GM21360 (cell line): ENCODE results near the gene SPRY4.
"Not testable (repeated sequence)": the region's sequence is repeated elsewhere in the genome, so short reads cannot be mapped to it uniquely, and the experiment has no call there.

Source experiments
- ATAC-seq: cut with Tn5 transposase; IDR thresholded peaks from one replicate; pipeline ENCODE4 v1.9.1; 2021; ENCODE audit warnings: mild to moderate bottlenecking, moderate library complexity; ENCODE audit not compliant: unreplicated experiment

The SPRY4 gene

GRCh38 chr5:142295960-142296860 is 28.6 kb downstream of the SPRY4 start:
- no peak for ATAC-seq

- no peak for ATAC-seq
Observed at GRCh38 chr5:142295084-142295758, 29.6 kb downstream of the SPRY4 start.

- ATAC-seq: no peak
Observed at GRCh38 chr5:142293486-142293885, 31.3 kb downstream of the SPRY4 start.

GRCh38 chr5:142292808-142293207 is 32.0 kb downstream of the SPRY4 start:
- no peak for ATAC-seq

GRCh38 chr5:142292249-142292648 is 32.6 kb downstream of the SPRY4 start:
- ATAC-seq: no peak

- no peak for ATAC-seq
Observed at GRCh38 chr5:142290577-142291299, 34.1 kb downstream of the SPRY4 start.

- ATAC-seq: no peak
Observed at GRCh38 chr5:142289708-142290576, 34.9 kb downstream of the SPRY4 start.

- ATAC-seq: no peak
Observed at GRCh38 chr5:142287973-142288313, 36.9 kb downstream of the SPRY4 start.

GRCh38 chr5:142287096-142287972 is 37.5 kb downstream of the SPRY4 start:
- ATAC-seq: no peak

GRCh38 chr5:142286111-142286510 is 38.7 kb downstream of the SPRY4 start:
- no peak for ATAC-seq

- ATAC-seq: no peak
Observed at GRCh38 chr5:142283304-142283703, 41.5 kb downstream of the SPRY4 start.

GRCh38 chr5:142281966-142282365 is 42.9 kb downstream of the SPRY4 start:
- no peak for ATAC-seq

- no peak for ATAC-seq
Observed at GRCh38 chr5:142281008-142281367, 43.8 kb downstream of the SPRY4 start.

- ATAC-seq: no peak
Observed at GRCh38 chr5:142280066-142281007, 44.5 kb downstream of the SPRY4 start.

- ATAC-seq: no peak
Observed at GRCh38 chr5:142278627-142279026, 46.2 kb downstream of the SPRY4 start.

- no peak for ATAC-seq
Observed at GRCh38 chr5:142277796-142278195, 47.0 kb downstream of the SPRY4 start.

- no peak for ATAC-seq
Observed at GRCh38 chr5:142276517-142276916, 48.3 kb downstream of the SPRY4 start.

GRCh38 chr5:142275496-142275895 is 49.3 kb downstream of the SPRY4 start:
- ATAC-seq: no peak

GRCh38 chr5:142272596-142272995 is 52.2 kb downstream of the SPRY4 start:
- not testable (repeated sequence) for ATAC-seq
